ENCODE data around the gene PTPN22.
"Not testable (repeated sequence)": the region's sequence is repeated elsewhere in the genome, so short reads cannot be mapped to it uniquely, and the experiment has no call there.

PTPN22 gene

GRCh38 chr1:113854234-113854633, 17.3 kb downstream of the PTPN22 start:
- DNase-seq (ENCODE audit: insufficient read length, low spot score) (no peak), FAIRE-seq (no peak)

DNA sequence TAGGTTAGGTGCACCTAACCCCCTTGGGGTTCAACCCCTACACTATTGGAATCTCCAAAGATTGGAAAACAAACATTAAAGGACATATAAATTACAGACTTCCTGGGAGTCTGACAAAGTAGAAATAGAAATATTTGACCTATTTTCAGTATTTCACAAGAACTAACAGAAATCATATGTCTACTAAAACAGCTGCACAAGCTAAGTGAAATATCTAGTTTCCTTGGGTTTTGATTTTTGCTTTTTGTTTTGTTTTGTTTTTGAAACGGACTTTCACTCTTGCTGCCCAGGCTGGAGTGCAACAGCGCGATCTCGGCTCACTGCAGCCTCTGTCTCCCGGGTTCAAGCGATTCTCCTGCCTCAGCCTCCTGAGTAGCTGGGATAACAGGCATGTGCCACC, 18.8 kb downstream of the PTPN22 start:
- not testable (repeated sequence) for FAIRE-seq; DNase-seq (ENCODE audit: insufficient read length, low spot score)

GRCh38 chr1:113850127-113850796, 21.2 kb downstream of the PTPN22 start:
- DNase-seq (ENCODE audit: insufficient read length, low spot score) (no peak), FAIRE-seq (peak; percentile 14)

- FAIRE-seq: no peak
- DNase-seq (ENCODE audit: insufficient read length, low spot score): no peak
Observed at GRCh38 chr1:113849072-113849471, 22.4 kb downstream of the PTPN22 start.

- DNase-seq (ENCODE audit: insufficient read length, low spot score) (no peak), FAIRE-seq (no peak)
Observed at GRCh38 chr1:113846391-113847035, 25.0 kb downstream of the PTPN22 start.

DNA sequence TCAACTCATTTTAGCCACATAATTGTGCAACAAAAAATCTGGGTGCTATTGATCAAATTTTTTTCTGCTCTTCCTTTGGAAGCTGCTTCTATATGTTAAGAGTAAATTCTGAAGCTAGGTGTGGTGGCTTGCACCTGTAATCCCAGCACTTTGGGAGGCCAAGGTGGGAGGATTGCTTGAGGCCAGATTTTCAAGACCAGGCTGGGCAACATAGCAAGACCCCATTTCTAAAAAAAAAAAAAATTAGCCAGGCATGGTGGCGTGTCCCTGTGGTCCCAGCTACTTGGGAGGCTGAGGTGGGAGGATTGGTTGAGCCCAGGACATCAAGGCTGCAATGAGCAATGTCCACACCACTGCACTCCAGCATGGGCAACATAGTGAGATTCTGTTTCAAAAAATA, 35.0 kb downstream of the PTPN22 start:
- DNase-seq (ENCODE audit: insufficient read length, low spot score) (no peak), FAIRE-seq (no peak)

- FAIRE-seq (no peak), DNase-seq (ENCODE audit: insufficient read length, low spot score) (no peak)
Observed at GRCh38 chr1:113835686-113836290, 35.7 kb downstream of the PTPN22 start.

GRCh38 chr1:113834716-113835115, 36.8 kb downstream of the PTPN22 start:
- no peak for DNase-seq (ENCODE audit: insufficient read length, low spot score)
- no peak for FAIRE-seq

DNA sequence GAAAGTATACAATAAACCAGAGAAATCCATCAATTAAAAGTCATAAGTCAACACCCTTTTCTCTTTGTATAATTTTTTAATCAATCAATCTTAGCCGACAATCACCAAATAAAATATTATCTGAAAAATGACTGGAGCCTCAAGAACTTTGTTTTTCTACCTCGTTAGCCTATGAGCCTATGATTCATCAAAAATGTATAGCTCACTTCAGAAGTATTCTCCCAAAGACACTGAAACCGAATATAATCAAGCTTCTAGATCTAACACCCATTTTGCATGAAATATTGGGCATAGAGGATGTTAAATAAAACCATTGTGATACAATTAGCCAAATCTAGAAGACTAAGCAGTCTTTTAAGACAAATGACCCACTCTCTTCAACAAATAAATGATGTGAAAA, 41.5 kb downstream of the PTPN22 start:
- DNase-seq (ENCODE audit: insufficient read length, low spot score) (no peak), FAIRE-seq (no peak)

- no peak for DNase-seq (ENCODE audit: insufficient read length, low spot score)
- FAIRE-seq: no peak
Observed at GRCh38 chr1:113821916-113822315, 49.6 kb downstream of the PTPN22 start.

DNA sequence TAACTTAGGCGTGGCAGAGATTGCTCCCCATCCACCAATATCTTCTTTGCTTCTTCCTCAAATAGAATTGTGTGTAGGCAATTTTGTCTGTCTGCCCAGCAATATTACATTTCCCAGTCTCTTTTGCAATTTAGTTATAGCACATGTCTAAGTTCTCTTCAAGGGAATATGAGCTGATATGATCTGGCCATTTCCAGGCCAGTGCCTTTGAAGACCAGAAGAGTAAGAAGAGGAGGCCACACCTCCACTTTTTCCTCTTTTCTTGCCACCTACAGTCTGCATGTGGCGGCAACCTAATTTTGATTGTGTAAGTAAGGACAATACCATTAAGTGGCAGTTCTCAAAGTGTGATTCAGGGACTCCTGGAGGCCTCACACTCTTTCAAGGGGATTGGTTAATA, 52.9 kb downstream of the PTPN22 start:
- DNase-seq (ENCODE audit: insufficient read length, low spot score) (no peak), FAIRE-seq (no peak)

DNA sequence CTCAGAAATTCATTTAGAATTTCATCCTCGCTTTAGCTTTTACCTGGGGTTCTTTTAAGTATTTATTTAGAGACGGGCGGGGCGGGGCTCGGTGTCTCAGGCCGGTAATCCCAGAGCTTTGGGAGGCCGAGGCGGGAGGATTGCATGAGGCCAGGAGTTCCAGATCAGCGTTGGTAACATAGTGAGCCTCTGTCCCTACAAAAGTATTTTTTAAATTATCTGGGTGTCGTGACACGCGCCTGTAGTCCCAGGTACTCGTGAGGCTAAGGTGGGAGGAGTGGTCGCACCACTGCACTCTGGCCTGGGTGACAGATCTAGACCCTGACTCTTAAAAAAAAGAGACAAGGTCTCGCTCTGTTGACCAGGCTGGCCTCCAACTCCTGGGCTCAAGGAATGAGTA, 58.3 kb downstream of the PTPN22 start:
- no peak for FAIRE-seq
- no peak for DNase-seq (ENCODE audit: insufficient read length, low spot score)

- no peak for DNase-seq (ENCODE audit: insufficient read length, low spot score)
- FAIRE-seq: no peak
Observed at GRCh38 chr1:113812661-113813135, 58.8 kb downstream of the PTPN22 start.

GRCh38 chr1:113811888-113812660, 59.4 kb downstream of the PTPN22 start, which contains the start of gene RSBN1:
Gene RSBN1 (minus strand): TSS chr1:113812476. CDS start chr1:113812412, 64 bp downstream.
- peak; percentile 89 for FAIRE-seq
- DNase-seq (ENCODE audit: insufficient read length, low spot score): peak; percentile 82

- peak; percentile 10 for DNase-seq (ENCODE audit: insufficient read length, low spot score)
Observed at GRCh38 chr1:113811156-113811887, 60.2 kb downstream of the PTPN22 start.

GRCh38 chr1:113809670-113810602, 61.6 kb downstream of the PTPN22 start:
- no peak for DNase-seq (ENCODE audit: insufficient read length, low spot score)
- no peak for FAIRE-seq

More at GRCh38 chr1:113811156-113811887, 60.2 kb downstream of the PTPN22 start:
- peak; percentile 83 for FAIRE-seq

DNA sequence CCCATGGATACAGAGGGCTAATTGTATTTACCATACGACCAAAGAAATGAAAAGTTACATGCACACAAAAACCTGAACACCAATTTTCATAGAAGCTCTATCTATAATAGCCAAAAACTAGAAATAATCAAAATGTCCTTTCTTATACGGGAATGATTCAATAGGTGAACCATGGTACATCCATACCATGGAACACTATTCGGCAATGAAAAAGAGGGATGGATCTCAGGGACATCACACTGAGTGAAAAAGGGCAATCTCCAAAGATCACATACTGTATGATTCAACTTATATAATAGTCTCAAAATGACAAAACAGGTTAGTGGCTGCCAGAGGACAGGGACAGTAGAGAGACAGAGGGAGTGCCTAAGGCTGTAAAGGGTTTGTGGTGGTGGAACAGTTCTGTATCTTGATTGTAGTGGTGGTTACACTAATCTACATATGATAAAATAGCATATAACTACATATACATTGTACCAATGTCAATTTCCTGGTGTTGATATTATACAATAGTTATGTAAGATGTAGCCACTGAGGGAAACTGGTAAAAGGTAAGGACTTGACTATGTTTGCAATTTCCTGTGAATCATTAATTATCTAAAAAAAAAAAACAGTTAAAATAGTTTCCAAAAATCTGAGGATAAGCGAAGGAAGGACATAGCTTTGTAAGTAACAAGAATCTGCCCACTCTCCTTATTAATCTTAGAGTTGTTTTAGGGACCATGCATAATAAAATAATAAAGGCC, 62.9 kb downstream of the PTPN22 start:
- no peak for FAIRE-seq
- no peak for DNase-seq (ENCODE audit: insufficient read length, low spot score)

DNA sequence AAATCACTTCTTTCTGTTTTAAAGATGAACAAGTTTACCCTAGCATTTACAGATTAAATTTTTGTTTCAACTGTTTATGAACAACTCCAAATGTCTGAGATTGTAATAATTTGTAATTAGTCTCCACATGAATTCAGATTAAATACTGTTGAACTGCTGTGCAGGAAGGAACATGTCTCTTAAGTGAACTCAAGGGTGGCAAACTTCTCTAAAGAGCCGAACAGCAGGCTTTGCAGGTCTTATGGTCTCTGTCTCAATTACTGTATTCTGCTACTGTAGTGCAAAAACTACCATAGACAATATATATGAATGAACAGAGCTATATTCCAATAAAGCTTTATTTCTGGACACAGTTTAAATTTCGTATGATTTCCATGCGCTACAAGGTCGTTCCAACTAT, 65.9 kb downstream of the PTPN22 start:
- FAIRE-seq (no peak), DNase-seq (ENCODE audit: insufficient read length, low spot score) (no peak)

DNA sequence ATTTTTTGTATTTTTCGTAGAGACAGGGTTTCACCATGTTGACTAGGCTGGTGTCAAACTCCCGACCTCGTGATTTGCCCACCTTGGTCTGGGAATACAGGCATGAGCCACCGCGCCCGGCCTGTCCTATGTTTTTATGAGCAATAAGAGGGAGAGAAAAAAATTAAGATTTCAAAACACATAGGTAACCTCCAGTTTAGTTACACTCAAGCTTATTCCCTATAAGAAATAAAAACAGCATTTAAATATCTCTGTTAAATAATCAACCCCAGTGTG, 66.3 kb downstream of the PTPN22 start:
- no peak for FAIRE-seq
- DNase-seq (ENCODE audit: insufficient read length, low spot score): no peak
